WTC11 (cell line): ENCODE data around the gene SPATA31A6. TPM values are rescaled to one million over a fixed set of nuclear protein-coding genes. Genes with fewer than 3 reads are reported as not detected.
A peak's percentile ranks its signal among the peaks of the same experiment; 100 is the strongest.
"Not testable (repeated sequence)": the region's sequence is repeated elsewhere in the genome, so short reads cannot be mapped to it uniquely, and the experiment has no call there.

Experiments
- ATAC-seq: fragments of 200-7000 bp; cut with Tn5 transposase; 2 replicates; pipeline ENCODE4 v1.10.0; 2021; ENCODE audit warnings: mild to moderate bottlenecking, moderate library complexity
- Bru-seq: library from RNA; stranded (reverse); fragments of 400-500 nt; gene quantifications from one replicate; lab custom pipeline; 2021; lab: Mats Ljungman, UMichigan
- CTCF ChIA-PET: fragments of 300-600 bp; sonication (Branson Sonifier 250); formaldehyde crosslinking; loops from one replicate; lab custom pipeline; 2021; ENCODE audit warnings: antibody characterized with exemption; lab: Charles Lee
- POLR2A ChIA-PET: fragments of 350-600 bp; sonication (Branson Sonifier 250); formaldehyde crosslinking; loops from one replicate; lab custom pipeline; 2021; ENCODE audit warnings: antibody characterized with exemption; lab: Charles Lee
- DNase-seq: peaks from one replicate; pipeline ENCODE4 v3.0.0; 2021; ENCODE audit warnings: low spot score
- H3K27ac Mint-ChIP-seq: 2 replicates; pipeline ENCODE4 v1.8.0; 2021; ENCODE audit warnings: mixed read lengths
- H3K27me3 Mint-ChIP-seq: 2 replicates; pipeline ENCODE4 v1.8.0; 2021; ENCODE audit warnings: low read depth, mild to moderate bottlenecking, moderate library complexity, mixed read lengths
- H3K36me3 Mint-ChIP-seq: 2 replicates; pipeline ENCODE4 v1.8.0; 2021; ENCODE audit warnings: mixed read lengths
- H3K4me1 Mint-ChIP-seq: 2 replicates; pipeline ENCODE4 v1.8.0; 2022; ENCODE audit warnings: mixed read lengths
- H3K4me3 Mint-ChIP-seq: 2 replicates; pipeline ENCODE4 v1.8.0; 2021; ENCODE audit warnings: mild to moderate bottlenecking, moderate library complexity, mixed read lengths
- H3K9me3 Mint-ChIP-seq: 2 replicates; pipeline ENCODE4 v1.8.0; 2021; ENCODE audit warnings: mixed read lengths
- long read RNA-seq, 3 experiments: library from RNA in 1 of 3; library from capped mRNA in 1 of 3; library from polyadenylated mRNA in 1 of 3; unstranded in 2 of 3; stranded (forward) in 1 of 3; transcript quantifications; one replicate each; pipeline ENCODE4 v2.0.0, GENCODE V29; 2021
- total RNA-seq: library from RNA; stranded (reverse); gene quantifications from 3 replicates; pipeline ENCODE4 v1.2.3, GENCODE V29; 2021

SPATA31A6 gene
- total RNA-seq (0.07 TPM in 1 of 3 replicates, not detected in the others), Bru-seq, nascent RNA (percentile 7 among the genes with signal in this experiment)
- long read RNA-seq, experiment 1 = 0 reads
- long read RNA-seq, experiment 2 = 0 reads
- long read RNA-seq, experiment 3 = 0 reads

DNA sequence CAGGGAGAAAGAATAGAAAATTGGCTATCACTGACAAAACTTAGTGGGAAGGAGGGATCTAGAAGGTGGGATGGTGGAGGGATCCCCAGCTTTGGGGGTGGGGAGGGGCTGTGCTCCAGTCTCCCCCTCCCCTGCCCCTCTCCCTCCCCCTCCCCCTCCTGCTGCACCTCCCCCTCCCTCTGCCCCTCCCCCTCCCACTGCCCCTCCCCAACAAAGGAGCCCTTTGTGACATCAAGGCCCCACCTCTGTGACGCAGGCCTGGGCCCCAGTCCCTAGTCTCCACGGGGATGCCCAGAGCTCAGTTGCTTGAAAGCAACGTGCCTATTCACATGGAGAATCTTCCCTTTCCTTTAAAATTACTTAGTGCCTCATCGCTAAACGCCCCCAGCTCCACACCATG, at the start of gene SPATA31A6:
TSS of gene SPATA31A6 (plus strand) at position 301 of the 400 bp plus-strand sequence. CDS start at position 330, 29 bp downstream.
- H3K36me3 Mint-ChIP-seq, POLR2A ChIA-PET, H3K27me3 Mint-ChIP-seq, ATAC-seq, CTCF ChIA-PET, DNase-seq, H3K4me1 Mint-ChIP-seq, H3K27ac Mint-ChIP-seq, H3K9me3 Mint-ChIP-seq, H3K4me3 Mint-ChIP-seq: not testable (repeated sequence)

GRCh38 chr9:42160299-42160698, 23.2 kb upstream of the SPATA31A6 start:
- H3K4me1 Mint-ChIP-seq, H3K9me3 Mint-ChIP-seq, POLR2A ChIA-PET, CTCF ChIA-PET, ATAC-seq, H3K27ac Mint-ChIP-seq, H3K4me3 Mint-ChIP-seq, H3K27me3 Mint-ChIP-seq, DNase-seq, H3K36me3 Mint-ChIP-seq: not testable (repeated sequence)

GRCh38 chr9:42219861-42220260, 36.4 kb downstream of the SPATA31A6 start:
- CTCF ChIA-PET, H3K27ac Mint-ChIP-seq, POLR2A ChIA-PET: not testable (repeated sequence)

GRCh38 chr9:42223230-42223629, 39.8 kb downstream of the SPATA31A6 start:
- H3K4me1 Mint-ChIP-seq, ATAC-seq, H3K27ac Mint-ChIP-seq, H3K4me3 Mint-ChIP-seq, DNase-seq, H3K36me3 Mint-ChIP-seq, H3K9me3 Mint-ChIP-seq, H3K27me3 Mint-ChIP-seq, CTCF ChIA-PET, POLR2A ChIA-PET: not testable (repeated sequence)

More at GRCh38 chr9:42219861-42220260, 36.4 kb downstream of the SPATA31A6 start:
- not testable (repeated sequence) for H3K27me3 Mint-ChIP-seq, H3K36me3 Mint-ChIP-seq, DNase-seq, H3K4me3 Mint-ChIP-seq, H3K4me1 Mint-ChIP-seq, ATAC-seq, H3K9me3 Mint-ChIP-seq

- CTCF ChIA-PET, H3K9me3 Mint-ChIP-seq, H3K27me3 Mint-ChIP-seq, POLR2A ChIA-PET, H3K36me3 Mint-ChIP-seq, H3K4me1 Mint-ChIP-seq, H3K27ac Mint-ChIP-seq, ATAC-seq, H3K4me3 Mint-ChIP-seq, DNase-seq: not testable (repeated sequence)
Observed at GRCh38 chr9:42233031-42233430, 49.6 kb downstream of the SPATA31A6 start.

GRCh38 chr9:42234610-42235009, 51.2 kb downstream of the SPATA31A6 start:
- CTCF ChIA-PET, H3K9me3 Mint-ChIP-seq, DNase-seq, H3K36me3 Mint-ChIP-seq, POLR2A ChIA-PET, H3K27ac Mint-ChIP-seq, H3K4me3 Mint-ChIP-seq, H3K4me1 Mint-ChIP-seq, ATAC-seq, H3K27me3 Mint-ChIP-seq: not testable (repeated sequence)

DNA sequence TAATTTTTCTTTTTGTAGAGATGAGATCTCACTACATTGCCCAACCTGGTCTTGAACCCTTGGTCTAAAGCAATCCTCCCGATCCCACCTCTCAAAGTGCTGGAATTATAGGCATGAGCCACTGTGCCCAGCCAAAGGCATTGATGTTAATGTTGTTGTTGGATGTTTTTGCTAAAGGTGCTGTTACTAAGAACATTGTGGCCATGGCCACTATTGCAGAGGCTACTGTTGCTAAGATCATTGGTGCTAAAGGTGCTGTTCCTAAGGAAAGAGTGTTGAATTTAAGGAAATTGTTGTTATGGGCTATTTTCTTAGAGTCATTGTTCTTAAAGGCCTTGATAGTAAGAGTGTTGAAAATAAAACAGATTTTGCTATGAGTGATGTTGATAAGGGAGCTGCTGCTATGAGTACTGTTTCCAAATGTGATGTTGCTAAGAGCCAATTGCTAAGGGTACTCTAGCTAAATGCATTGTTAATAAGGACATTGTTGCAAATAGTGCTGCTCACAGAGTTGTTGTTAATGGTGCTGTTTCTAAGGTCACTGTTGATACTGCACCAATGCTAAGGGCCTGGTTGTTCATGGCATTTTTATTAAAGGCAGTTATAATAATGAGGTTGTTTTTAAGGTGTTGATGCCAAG, 52.0 kb downstream of the SPATA31A6 start:
- H3K4me3 Mint-ChIP-seq, H3K9me3 Mint-ChIP-seq, H3K27ac Mint-ChIP-seq, H3K4me1 Mint-ChIP-seq, POLR2A ChIA-PET, DNase-seq, ATAC-seq, H3K27me3 Mint-ChIP-seq, CTCF ChIA-PET, H3K36me3 Mint-ChIP-seq: not testable (repeated sequence)

DNA sequence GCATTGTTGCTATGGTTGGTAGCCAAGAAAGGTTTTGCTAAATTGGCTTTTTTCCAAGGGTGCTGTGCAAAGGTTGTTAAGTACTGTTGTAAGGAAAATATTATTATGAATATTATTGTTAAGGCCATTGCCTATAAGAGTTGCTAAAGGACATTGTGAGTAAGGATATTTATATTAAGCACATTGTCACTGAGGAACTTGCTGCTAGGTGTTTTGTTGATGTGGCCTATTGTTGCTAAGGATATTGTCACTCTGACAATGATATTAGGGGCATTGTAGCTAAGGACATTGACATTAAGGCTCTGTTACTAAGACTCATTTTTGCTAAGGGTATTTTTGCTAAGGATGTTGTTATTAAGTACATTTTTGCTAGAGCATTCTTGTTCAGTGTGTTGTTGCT, 52.6 kb downstream of the SPATA31A6 start:
- ATAC-seq, CTCF ChIA-PET, H3K9me3 Mint-ChIP-seq, DNase-seq, H3K27ac Mint-ChIP-seq, H3K27me3 Mint-ChIP-seq, H3K4me3 Mint-ChIP-seq, H3K36me3 Mint-ChIP-seq, POLR2A ChIA-PET, H3K4me1 Mint-ChIP-seq: not testable (repeated sequence)

- DNase-seq, H3K4me3 Mint-ChIP-seq, ATAC-seq, H3K9me3 Mint-ChIP-seq, POLR2A ChIA-PET, H3K4me1 Mint-ChIP-seq, H3K27me3 Mint-ChIP-seq, H3K27ac Mint-ChIP-seq, CTCF ChIA-PET, H3K36me3 Mint-ChIP-seq: not testable (repeated sequence)
Observed at GRCh38 chr9:42237381-42237780, 53.9 kb downstream of the SPATA31A6 start.

DNA sequence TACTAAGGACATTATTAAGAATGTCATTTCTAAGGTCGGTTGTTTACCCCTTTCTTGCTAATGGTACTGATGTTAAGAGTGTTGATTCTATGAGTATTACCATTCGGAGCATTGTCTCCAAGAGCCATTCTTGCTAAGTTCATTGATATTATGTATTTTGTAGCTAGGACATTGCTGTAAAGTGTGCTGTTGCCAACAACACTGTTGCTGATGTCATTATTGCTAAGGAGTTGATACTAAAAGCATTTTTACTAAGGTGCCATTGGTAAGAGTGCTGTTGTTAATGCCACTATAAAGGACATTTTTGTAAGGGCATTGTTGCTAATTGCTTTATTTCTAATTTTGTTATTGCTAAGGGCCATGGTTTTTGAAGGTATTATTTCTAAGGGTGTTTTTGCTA, 55.4 kb downstream of the SPATA31A6 start:
- DNase-seq, H3K4me3 Mint-ChIP-seq, H3K27ac Mint-ChIP-seq, ATAC-seq, H3K4me1 Mint-ChIP-seq, H3K36me3 Mint-ChIP-seq, CTCF ChIA-PET, POLR2A ChIA-PET, H3K9me3 Mint-ChIP-seq, H3K27me3 Mint-ChIP-seq: not testable (repeated sequence)
